Measurements from ENCODE around the gene PRPF40A. TPM values are rescaled to one million over a fixed set of nuclear protein-coding genes. Genes with fewer than 3 reads are reported as not detected.

Gene PRPF40A
- total RNA-seq, result 63.0 and 73.3 TPM in 2 replicates

GRCh38 chr2:152717228-152718075 lies at the start of gene PRPF40A:
Gene PRPF40A, minus strand, starts transcription at chr2:152717461. Its CDS starts 22 bp downstream, at chr2:152717439.

DNA sequence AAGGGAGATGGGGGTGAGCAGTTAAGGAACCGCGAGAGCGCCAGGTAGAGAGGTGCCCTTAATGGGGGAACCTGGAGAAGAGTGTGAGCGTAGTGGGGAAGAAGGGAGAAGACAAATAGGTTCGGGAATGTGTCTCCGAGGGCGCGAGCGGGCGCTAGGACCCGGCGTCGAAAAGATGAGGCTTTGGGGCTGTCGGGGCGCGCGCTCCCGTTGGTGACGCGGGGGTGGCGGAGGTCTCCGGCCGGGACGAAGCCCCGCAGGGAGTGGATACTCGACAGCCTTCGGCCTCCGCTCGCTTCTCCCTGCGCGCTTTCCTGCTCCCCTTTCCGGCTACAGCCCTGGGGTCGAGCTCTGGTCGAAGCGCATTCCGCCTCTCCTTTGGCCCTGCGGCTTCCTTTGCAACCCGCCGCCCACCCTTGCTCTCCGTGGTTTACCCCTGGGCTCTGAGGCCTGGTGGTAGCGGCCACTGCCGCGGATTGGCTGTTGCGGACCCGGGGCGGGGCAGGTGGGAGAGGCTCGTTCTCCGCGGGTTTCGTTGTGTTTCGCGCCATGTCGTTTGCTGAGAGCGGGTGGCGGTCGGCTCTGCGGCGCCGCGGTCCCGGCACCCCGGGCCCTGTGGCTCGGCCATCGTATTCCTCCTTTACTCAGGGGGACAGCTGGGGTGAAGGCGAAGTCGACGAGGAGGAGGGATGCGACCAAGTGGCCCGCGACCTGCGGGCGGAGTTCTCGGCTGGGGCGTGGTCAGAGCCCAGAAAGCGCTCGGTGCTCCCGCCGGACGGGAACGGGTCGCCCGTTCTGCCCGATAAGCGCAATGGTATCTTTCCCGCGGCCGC lies 1.0 kb upstream of the PRPF40A start, which contains the start of gene ARL6IP6:
Gene ARL6IP6 (plus strand): TSS at position 545 of the 833 bp plus-strand sequence. CDS start 5 bp downstream, at position 550.

Other genes starting within 250 kb of the PRPF40A start
- gene ARL6IP6, start 1.2 kb upstream of the PRPF40A start, total RNA-seq, result 5.9 and 12.3 TPM in 2 replicates